Body of pancreas (tissue), 4 donors: Measurements from ENCODE around the gene SPPL2A. TPM values are rescaled to one million over a fixed set of nuclear protein-coding genes. Genes with fewer than 3 reads are reported as not detected.

ENCODE experiments used
- ATAC-seq: fragments of 150-250 bp; one replicate; pipeline ENCODE4 v1.9.1; 2016
- DNase-seq, 4 donors: peaks; one replicate each; pipeline ENCODE4 v3.0.0-alpha.2; 2019
- H3K27ac ChIP-seq, 4 donors: fragments of 200-600 bp; sonication (generic); 1 replicate in 3 of 4; 2 replicates in 1 of 4; pipeline versions ENCODE4 v1.5.1 to v1.6.1; 2016 to 2019; ENCODE audit warnings: mild to moderate bottlenecking in 1 of 4, mixed read lengths in 1 of 4, moderate library complexity in 1 of 4
- H3K27me3 ChIP-seq, 2 donors: fragments of 200-600 bp; sonication (generic); one replicate each; pipeline ENCODE4 v1.6.0; 2016; ENCODE audit warnings: mild to moderate bottlenecking in 1 of 2
- H3K36me3 ChIP-seq, 2 donors: fragments of 200-600 bp; sonication (generic); replicated peaks in 1 of 2; 2 replicates each; pipeline ENCODE4 v1.5.1; 2016; ENCODE audit warnings: low read depth in 2 of 2; ENCODE audit not compliant: insufficient read depth in 1 of 2
- H3K4me1 ChIP-seq: fragments of 200-600 bp; sonication (generic); one replicate; pipeline ENCODE4 v1.6.0; 2016
- H3K4me3 ChIP-seq, 2 donors: fragments of 200-600 bp; sonication (generic); 1 replicate in 1 of 2; 2 replicates in 1 of 2; pipeline ENCODE4 v1.5.1; 2016 to 2019
- H3K9me3 ChIP-seq, 3 donors: fragments of 200-600 bp; sonication (generic); 1 replicate in 2 of 3; 2 replicates in 1 of 3; pipeline ENCODE4 v1.5.1; 2016
- POLR2A ChIP-seq, 3 donors: fragments of 450-650 bp; IDR thresholded peaks; one replicate each; pipeline ENCODE4 v1.6.1; 2016; ENCODE audit warnings: antibody characterized with exemption in 3 of 3, mild to moderate bottlenecking in 2 of 3
- WGBS, 2 donors: methylation state at CpG; one replicate each; pipeline ENCODE4 v1.1.5; 2017; 5-methylcytosine and 5-hydroxymethylcytosine counted together
- intact Hi-C: fragments of 100-400 bp; cut with DNase I; formaldehyde crosslinking; loops from one replicate; pipeline ENCODE4 v1.15.1; 2023
- small RNA-seq: library from RNA; depleted of rRNA; stranded (forward); fragments of <200 nt; gene quantifications from one replicate; pipeline ENCODE3, GENCODE V24; 2016
- total RNA-seq, 2 donors: library from RNA; depleted of rRNA; stranded (reverse); fragments of >200 nt; gene quantifications; one replicate each; pipeline ENCODE4 v1.1.0, GENCODE V29; 2016
- TF ChIP-seq, protein P1 (sequence below), 7 experiments: fragments of 450-650 bp in 4 of 7; fragments of 200-600 bp in 3 of 7; sonication (generic) in 3 of 7; IDR thresholded peaks; one replicate each; pipeline ENCODE4 v1.5.1; 2016 to 2019; ENCODE audit warnings: antibody characterized with exemption in 7 of 7

Gene SPPL2A
- total RNA-seq, 2 donors from 2014 or later = 83.8 to 105 TPM

DNA sequence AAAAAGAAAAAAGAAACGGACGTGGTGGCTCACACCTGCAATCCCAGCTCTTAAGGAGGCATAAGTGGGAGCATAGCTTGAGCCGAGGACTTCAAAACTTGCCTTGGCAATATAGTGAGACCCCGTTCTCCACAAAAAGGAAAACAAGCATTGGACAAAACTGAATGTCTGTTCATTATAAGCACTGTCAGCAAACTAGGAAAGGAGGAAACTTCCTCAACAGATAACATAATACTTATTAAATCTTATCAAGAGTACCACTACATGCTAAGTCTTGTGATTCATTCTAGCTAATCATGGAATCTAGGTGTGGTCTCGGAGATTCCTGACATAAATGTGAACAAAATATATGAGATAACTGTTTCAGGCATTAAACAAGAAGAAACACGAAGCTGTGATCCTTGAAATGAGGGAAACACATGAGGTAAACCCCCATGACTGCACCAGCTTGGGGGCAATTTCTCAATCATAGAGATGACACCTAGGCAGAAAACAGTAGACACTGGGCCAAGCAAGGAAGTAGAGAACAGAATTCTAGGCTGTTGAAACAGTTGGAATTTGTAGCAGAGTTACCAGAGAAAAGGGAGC, 112.3 kb downstream of the SPPL2A start:
- 89 to 90% methylated on average over 6 of the region's 6 CpGs for WGBS, 2 donors
- TF ChIP-seq, protein P1, sequence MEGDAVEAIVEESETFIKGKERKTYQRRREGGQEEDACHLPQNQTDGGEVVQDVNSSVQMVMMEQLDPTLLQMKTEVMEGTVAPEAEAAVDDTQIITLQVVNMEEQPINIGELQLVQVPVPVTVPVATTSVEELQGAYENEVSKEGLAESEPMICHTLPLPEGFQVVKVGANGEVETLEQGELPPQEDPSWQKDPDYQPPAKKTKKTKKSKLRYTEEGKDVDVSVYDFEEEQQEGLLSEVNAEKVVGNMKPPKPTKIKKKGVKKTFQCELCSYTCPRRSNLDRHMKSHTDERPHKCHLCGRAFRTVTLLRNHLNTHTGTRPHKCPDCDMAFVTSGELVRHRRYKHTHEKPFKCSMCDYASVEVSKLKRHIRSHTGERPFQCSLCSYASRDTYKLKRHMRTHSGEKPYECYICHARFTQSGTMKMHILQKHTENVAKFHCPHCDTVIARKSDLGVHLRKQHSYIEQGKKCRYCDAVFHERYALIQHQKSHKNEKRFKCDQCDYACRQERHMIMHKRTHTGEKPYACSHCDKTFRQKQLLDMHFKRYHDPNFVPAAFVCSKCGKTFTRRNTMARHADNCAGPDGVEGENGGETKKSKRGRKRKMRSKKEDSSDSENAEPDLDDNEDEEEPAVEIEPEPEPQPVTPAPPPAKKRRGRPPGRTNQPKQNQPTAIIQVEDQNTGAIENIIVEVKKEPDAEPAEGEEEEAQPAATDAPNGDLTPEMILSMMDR (IDR thresholded peaks at IDR 0.05) = no peak
- TF ChIP-seq POLR2A (IDR thresholded peaks at IDR 0.05) = no peak
- Histone ChIP-seq H3K27ac (no peak overlapping the region), H3K27me3 (no peaks in the 10 kb centered on the region), H3K4me3 (no peak overlapping the region), H3K9me3 (no peaks in the 10 kb centered on the region), H3K4me1 (no peaks in the 10 kb centered on the region), H3K36me3 (peaks cover 5 to 15% of the 10 kb centered on the region in 2 donors)
- no peak for DNase-seq
- intact Hi-C loops = no loop called here
- no peak for ATAC-seq

DNA sequence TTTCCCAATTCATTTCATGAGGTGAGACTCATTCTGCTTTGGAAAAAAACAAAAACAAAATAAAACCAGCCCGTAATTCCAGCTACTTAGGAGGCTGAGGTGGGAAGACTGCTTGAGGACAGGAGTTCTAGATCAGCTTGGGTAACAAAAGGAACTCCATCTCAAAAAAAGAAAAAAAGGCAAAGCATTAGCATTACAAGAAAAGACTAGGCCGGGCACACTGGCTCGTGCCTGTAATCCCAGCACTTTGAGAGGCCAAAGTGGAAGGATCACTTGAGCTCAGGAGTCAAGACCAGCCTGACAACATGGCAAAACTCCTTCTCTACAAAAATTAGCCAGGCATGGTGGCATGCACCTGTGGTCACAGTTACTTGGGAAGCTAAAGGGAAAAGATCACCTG, 112.8 kb downstream of the SPPL2A start:
- no peak overlapping the region for H3K4me3 ChIP-seq
- WGBS, 2 donors = 76 to 92% methylated on average over 3 of the region's 3 CpGs
- H3K9me3 ChIP-seq = no peaks in the 10 kb centered on the region
- DNase-seq (no peak), ATAC-seq (no peak)
- H3K27ac ChIP-seq = no peak overlapping the region
- H3K27me3 ChIP-seq = no peaks in the 10 kb centered on the region
- H3K4me1 ChIP-seq = no peaks in the 10 kb centered on the region
- TF ChIP-seq, protein P1 (IDR thresholded peaks at IDR 0.05) = no peak
- no peak for TF ChIP-seq POLR2A (IDR thresholded peaks at IDR 0.05)
- peaks cover 5 to 15% of the 10 kb centered on the region in 2 donors for H3K36me3 ChIP-seq
- intact Hi-C loops = no loop called here

Small RNA genes lying within 50 kb of the gene (small RNA-seq; reads per million reads assigned to genes)
- gene AC012100.1 (not detected), gene RN7SL354P (not detected)

Other genes starting within 250 kb of the SPPL2A start
- gene USP50, start 219.0 kb downstream of the SPPL2A start, total RNA-seq = not detected
- 10 to 100 TPM; 40.9 to 43.3 TPM for gene TRPM7, start 78.9 kb downstream of the SPPL2A start, total RNA-seq
- gene AP4E1, start 143.0 kb upstream of the SPPL2A start, total RNA-seq = 1 to 10 TPM; 3.4 to 3.6 TPM